NCI-H1436 (cell line): ENCODE measurements around the gene SIX5.

ENCODE experiments used
- DNase-seq: peaks from one replicate; lab custom pipeline; 2025; lab: John Stamatoyannopoulos, UW

Gene SIX5

GRCh38 chr19:45792470-45793177 is 23.6 kb upstream of the SIX5 start, which contains the start of gene DMWD:
TSS of gene DMWD (minus strand) at chr19:45792845. CDS start at chr19:45792756, 89 bp downstream.
- peak; percentile 98 for DNase-seq

DNA sequence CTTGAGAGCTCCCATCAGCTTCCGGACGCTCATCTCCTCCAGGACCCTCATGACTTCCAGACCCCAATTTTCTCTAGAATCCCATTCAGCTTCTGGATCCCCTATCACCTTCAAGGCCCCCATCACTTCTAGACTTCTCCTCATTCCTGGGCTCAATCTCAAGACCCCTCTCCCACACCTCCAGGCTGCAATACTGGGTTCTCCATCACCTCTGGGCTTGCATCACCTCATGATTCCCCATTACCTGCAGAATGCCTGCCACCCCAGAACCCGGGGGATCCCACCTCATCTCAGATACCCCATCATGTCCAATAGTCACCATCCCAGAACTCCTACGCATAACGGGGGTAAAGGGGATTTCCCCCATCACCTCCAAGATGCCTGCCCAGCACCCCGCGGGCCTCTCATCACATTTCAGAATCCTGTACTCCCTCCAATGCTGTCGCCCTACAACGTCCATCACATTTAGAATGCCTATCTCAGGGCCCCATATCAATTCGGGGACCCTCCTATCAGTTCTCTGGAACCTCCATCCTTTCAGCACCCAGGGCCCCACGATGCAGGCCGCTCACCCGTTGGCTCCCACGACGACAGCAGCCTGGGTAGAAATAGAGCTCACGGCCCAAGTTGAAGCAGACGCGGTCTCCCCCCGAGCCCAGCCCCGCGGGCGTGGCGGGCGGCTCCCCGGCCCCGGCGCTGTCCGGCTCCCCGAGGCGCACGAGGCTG is 22.9 kb upstream of the SIX5 start:
- no peak for DNase-seq

- DNase-seq, result no peak
Observed at GRCh38 chr19:45790942-45791341, 21.9 kb upstream of the SIX5 start.

DNA sequence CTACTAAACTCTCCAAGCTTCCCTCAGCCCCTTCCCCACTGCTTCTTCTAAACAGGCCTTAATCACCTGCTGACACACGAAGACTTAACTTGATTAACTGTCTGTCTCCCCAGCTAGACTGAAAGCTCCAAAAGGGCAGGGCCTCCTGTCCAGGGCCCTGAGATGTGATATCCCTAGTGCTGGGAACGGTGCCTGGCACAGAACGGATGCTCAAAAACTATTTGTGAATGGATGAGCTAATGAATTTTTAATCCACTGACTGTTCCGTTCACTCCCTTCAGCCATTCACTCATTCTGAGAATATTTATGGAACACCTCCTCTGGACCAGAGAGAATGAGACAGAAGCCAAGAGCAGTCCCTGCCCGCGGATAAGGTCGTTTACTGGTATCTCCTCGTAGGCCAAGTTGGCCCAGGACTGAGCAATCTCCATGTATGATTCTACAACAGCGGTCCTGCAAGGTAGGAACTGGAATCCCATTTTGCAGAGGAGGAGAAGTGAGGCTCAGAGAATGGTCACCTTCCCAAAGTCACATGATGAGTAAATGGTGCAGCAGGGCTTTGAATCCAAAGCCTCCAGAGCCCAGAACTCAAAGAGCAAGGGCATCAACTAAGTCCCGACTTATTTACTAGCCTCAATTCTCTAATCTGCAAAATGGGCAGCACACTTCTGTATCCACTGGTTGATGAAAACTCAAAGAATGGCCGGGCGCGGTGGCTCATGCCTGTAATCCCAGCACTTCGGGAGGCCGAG is 20.2 kb upstream of the SIX5 start:
- DNase-seq, result no peak

DNA sequence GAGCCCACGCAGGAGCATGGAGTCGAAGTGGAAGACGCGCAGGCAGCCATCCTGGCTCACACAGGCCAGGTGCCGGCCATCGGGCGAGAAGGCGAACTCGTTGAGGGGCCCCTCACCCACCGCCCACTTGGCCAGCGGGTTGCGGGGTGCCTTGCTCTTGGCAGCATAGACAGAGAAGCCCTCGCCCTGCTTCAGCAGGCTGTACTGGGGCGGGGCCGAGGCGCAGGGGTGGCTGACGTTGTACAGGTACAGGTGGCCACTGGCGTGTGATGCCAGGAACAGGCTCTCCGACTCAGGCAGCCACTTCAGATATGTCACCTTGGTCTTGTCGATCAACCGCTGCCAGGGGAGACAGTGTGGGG is 17.5 kb upstream of the SIX5 start:
- no peak for DNase-seq

DNA sequence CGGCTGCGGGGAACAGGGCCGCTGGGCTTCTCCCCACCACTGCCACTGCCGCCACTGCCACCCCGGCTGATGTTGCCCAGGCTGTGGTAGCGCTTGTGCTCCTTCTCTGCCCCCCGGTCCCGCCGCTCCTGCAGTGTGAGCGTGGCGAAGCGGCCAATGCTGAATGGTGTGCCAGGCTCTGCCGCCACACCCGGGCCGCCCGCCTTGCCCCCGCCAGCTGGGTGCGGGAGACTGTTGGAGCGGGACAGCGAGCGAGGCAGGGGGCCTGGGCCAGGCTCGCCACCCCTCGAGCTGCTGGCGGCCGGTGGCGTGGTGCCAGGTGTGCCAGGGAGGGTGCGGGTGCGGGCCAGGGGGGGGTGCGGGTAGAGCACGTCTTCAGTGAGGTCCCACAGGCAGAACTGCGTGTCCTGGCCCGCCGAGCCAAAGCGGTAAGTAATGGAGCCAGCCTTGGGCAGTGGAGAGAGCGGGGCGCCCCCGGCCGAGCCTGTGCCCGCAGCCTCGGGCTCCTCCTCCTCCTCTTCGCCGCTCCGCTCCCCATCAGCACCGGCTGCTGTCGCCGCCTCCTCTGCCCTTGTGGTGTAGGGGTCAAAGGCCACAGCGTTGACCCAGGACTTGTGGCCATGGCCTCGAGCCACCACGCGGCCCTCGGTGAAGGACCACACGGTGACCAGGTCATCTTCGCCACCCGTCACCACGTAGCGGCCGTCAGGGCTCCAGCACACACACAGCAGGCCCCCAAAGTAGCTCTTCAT is 16.9 kb upstream of the SIX5 start:
- DNase-seq, result no peak

DNA sequence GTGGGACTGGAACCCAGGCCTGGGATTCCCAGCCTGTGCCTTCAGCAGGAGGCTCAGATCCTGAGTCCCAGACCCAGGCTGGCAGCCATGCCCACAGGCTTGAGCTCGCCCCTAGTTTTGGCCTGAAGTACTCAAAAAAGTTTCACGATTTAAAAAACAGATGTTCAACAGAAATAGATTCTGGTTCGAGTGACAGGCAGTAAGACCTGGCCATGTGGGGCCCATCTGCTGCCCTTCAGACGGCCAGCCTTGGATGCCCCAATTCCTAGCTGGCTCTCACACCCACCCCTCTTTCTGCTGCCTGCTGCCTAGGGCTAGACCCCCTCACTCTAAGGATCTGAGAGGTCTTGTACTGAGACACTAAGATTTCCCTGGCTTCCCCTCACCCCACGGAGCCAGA is 16.0 kb upstream of the SIX5 start:
- DNase-seq, result no peak

DNA sequence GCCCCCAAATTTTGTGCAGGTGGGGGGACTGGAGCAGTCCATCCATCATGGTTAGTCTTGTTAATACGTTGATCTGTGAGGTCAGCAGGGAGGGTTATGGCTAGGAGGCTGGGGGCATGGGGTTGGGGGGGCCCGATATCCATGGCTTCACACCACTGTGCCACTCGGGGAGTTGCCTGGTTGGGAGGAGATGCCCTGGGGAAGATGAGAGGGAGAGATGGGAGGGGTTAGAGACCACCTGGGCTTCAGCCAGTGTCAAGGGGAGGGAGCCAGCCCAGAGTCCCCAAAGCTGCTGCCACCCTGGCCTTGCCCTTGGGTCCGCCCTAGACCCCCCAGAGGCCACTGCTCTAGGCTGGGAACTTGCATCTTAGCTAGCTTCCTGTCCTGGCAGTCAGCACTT is 15.0 kb upstream of the SIX5 start:
- DNase-seq, result no peak

DNA sequence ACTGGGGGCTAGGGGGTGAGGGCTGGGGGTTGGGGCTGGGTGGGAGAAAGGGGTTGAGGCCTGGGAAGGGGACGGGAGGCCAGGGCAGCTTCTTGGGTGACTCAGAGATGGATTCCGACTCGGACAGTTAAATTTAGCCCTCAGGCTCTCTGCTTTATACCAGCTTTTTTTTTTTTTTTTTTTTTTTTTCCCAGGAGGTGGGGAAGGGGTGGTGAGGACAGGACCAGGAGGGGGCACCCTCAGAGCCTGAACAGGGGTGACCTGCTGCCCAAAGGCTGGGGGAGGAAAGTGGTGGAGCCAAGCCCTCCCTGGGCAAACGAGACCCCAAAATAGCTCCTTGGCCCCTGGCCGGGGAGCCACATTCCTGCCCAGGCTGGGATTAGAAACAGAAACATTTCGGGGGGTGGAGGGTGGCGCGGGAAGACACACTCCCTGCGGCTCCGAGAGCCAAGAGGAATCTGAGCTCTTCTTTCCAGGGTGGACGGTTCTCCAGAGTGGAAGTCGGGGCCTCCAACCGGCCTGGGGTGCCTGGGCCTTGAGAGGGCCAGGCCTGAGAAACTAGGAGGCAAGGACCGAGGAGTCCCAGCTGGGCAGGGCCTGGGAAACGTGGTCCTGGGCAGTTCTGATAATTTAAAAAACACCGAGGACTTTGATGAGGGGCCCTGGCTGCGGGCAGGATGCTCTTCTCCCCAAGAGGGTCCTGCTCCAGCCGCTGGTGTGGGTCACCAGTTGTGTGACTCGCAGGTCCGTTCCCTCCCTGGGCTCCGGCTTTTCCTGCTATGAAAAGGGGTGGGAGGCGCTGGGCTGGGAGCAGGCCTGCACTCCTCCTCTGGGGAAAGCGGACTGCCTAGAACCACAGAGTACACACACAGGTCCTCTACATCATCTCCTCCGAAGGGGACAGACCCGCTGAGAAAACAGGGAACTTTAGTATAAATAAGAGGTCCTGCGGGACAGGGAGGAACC is 14.1 kb upstream of the SIX5 start:
- DNase-seq, result no peak

- DNase-seq, result no peak
Observed at GRCh38 chr19:45782162-45782691, 13.2 kb upstream of the SIX5 start, which contains the start of gene DMPK. TSS of gene DMPK (minus strand) at chr19:45782490. CDS start at chr19:45782352, 138 bp downstream.

DNA sequence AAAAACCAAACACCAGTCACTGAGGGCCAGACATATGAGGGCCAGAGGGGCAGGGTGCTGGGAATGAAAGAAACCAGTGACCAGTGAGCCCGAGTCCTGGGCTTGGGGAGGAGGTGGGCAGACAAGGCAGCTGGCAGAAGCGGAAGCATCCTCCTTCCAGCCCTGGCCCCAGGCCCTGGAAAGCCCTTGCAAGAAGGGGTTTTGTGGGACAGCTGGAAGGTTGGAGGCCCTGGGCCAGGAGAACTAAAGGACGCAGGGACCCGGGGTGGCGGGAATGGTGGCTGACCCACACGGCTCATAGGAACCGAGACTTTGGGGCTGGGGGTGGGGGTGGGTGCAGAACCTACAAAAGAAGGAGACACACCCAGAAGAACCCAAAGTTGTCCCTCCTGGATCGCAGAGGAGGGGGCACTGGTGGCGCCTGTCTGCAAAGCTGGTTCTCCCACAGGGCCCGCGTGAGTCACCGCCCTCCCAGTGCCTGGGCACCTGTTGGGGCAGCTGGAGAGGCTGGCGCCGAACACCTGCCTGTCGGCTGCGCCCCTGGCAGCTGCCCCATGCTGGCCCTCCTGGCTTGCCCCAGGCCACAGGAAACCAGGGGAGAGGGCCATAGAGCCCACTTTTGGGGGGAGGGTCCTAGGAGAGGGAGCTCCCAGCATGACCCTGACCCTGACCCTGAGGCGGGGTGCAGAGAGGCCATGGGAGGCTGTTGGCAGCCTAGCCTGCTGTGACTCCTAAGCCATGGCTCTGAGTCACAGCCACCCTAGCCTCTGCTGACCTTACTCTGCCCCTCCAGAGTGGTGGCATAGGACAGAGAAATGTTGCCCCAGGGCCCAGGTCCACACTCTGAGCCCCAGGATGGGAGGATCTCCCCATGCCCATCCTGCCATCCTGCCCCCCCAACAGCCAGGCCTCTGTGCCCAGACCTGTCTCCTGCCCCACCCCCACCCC is 12.4 kb upstream of the SIX5 start:
- DNase-seq, result peak; percentile 67

- no peak for DNase-seq
Observed at GRCh38 chr19:45780448-45781213, 11.6 kb upstream of the SIX5 start.

DNA sequence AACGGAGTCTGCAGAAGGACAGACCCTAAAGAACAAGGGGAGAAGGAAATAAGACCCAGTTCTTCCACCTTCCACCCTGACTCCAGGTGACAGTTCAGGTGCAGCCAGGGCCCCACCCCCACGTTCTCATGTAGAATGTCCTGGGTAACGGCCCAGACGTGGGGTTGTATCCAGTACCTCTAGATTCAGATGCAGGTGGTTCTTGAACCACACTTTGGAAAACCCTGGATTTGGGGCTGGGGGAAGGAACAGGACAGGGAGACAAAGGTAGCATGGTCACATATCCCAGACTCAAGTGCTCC is 11.0 kb upstream of the SIX5 start:
- no peak for DNase-seq

GRCh38 chr19:45779231-45780145 is 10.4 kb upstream of the SIX5 start:
- peak; percentile 91 for DNase-seq

DNA sequence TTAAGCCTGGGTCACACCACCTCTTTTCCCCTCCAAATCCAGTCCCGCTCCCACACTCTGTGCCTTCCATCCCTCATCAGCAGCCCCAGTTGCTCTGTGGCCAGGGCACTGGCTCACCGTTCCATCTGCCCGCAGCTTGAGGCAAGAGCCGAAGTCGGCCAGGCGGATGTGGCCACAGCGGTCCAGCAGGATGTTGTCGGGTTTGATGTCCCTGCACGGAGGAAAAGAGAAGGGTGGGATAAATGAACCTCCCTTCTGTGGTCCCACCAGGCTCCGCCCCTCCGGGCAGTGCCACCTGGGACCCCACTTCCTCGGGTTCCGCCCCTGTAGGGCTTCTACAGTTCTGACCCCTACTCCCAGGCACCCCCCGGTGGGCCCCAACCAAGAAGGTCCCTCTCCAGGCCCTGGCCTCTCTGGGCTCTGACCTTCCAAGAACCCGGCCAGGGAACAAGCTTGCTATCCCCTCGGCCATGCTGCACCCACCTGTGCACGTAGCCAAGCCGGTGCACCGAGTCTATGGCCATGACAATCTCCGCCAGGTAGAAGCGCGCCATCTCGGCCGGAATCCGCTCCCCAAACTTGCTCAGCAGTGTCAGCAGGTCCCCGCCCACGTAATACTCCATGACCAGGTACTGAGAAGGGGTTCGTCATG is 9.1 kb upstream of the SIX5 start:
- DNase-seq, result no peak

DNA sequence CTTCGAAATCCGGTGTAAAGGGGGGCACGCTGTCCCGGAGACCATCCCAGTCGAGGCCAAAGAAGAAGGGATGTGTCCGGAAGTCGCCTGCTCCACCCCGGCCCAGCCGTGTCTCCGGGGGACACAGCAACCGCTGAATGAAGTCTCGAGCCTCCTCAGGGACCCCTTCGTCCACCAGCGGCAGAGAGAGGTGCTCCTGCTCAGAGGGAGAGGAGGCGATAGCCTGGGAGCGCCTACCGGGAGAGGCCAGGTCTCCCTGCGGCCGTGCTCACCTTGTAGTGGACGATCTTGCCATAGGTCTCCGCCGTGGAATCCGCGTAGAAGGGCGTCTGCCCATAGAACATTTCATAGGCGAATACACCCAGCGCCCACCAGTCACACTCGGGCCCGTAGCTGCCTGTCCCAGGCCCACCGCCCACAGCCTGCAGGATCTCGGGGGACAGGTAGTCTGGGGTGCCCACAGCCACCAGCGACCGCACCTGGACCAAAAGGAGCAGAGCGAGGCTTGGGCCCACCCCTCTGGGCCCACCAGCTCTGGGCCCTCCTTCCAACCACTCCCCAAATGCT is 8.4 kb upstream of the SIX5 start:
- DNase-seq, result no peak

GRCh38 chr19:45774765-45775164 is 5.7 kb upstream of the SIX5 start:
- DNase-seq, result no peak
